ENCODE measurements around the gene REEP1.
"Not testable (repeated sequence)": the region's sequence is repeated elsewhere in the genome, so short reads cannot be mapped to it uniquely, and the experiment has no call there.

REEP1 gene

GRCh38 chr2:86235196-86235980 lies 102.0 kb downstream of the REEP1 start:
- Histone ChIP-seq H3K4me3 (ENCODE audit: low read length) (no peak overlapping the region), H3K27me3 (ENCODE audit: insufficient read depth, low read length) (no peaks in the 10 kb centered on the region)

DNA sequence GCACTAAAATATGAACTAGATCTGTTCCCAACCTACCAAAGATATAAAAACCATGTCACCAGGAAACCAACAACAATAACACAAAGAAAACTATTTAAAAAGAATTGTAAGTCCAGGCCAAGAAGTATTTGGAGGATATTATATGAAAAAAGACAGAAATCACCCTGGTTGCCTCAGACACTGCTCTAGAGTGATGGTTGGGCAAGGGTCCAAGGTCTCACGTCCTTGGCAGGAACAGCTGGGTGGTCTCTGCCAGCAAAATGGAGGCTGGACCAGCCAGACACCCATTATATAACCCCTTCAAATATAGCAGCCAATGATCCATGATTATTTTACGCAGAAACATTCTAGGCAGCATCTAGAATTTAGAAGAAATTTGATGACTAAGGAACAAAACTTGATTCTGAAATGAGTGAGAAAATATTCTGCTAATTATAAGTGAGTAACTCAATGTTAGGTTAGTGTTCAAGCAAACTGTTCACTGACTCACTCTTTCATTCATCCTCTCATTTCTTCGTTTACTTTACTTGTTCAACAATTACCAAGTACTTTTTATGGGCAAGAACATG lies 102.8 kb downstream of the REEP1 start:
- H3K36me3 ChIP-seq (ENCODE audit: insufficient read depth, low read depth, low read length): no peaks in the 10 kb centered on the region
- H3K9ac ChIP-seq (ENCODE audit: low read depth, low read length): no peak overlapping the region
- H3K4me1 ChIP-seq (ENCODE audit: insufficient read depth, low read length): no peaks in the 10 kb centered on the region
- no peaks in the 10 kb centered on the region for H3K9me3 ChIP-seq (ENCODE audit: insufficient read depth, low read depth, low read length)
- H3K27me3 ChIP-seq (ENCODE audit: insufficient read depth, low read length): no peaks in the 10 kb centered on the region
- no peak overlapping the region for H3K4me3 ChIP-seq (ENCODE audit: low read length)
- no peak overlapping the region for H3K27ac ChIP-seq (ENCODE audit: low read length)

More at GRCh38 chr2:86235196-86235980, 102.0 kb downstream of the REEP1 start:
- Histone ChIP-seq H3K36me3 (ENCODE audit: insufficient read depth, low read depth, low read length) (no peaks in the 10 kb centered on the region), H3K9me3 (ENCODE audit: insufficient read depth, low read depth, low read length) (no peaks in the 10 kb centered on the region), H3K9ac (ENCODE audit: low read depth, low read length) (no peak overlapping the region), H3K4me1 (ENCODE audit: insufficient read depth, low read length) (no peaks in the 10 kb centered on the region), H3K27ac (ENCODE audit: low read length) (no peak overlapping the region)

- Histone ChIP-seq H3K9ac (ENCODE audit: low read depth, low read length) (no peak overlapping the region), H3K36me3 (ENCODE audit: insufficient read depth, low read depth, low read length) (no peaks in the 10 kb centered on the region), H3K9me3 (ENCODE audit: insufficient read depth, low read depth, low read length) (no peaks in the 10 kb centered on the region), H3K4me1 (ENCODE audit: insufficient read depth, low read length) (no peaks in the 10 kb centered on the region), H3K27ac (ENCODE audit: low read length) (no peak overlapping the region), H3K27me3 (ENCODE audit: insufficient read depth, low read length) (no peaks in the 10 kb centered on the region), H3K4me3 (ENCODE audit: low read length) (no peak overlapping the region)
These were observed 104.0 kb downstream of the REEP1 start for GRCh38 chr2:86233436-86233835.

DNA sequence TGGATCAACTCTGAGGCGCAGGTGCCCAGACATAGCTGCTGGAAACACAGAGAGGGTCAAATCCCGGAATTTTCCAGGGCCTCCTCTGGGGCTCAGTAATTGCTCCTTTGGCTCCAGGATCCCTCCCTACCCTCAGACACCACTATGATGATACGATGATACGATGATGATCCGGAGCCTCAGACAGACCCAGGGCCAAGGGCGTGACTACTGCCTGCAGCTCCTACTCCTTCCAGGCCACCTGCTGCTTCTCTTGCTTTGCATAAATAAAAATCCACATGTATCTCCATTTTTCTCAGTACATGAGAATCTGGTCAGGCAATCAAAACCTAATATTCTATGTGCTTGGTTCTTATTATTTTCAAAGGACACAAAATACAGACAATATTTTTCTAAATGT lies 104.5 kb downstream of the REEP1 start:
- Histone ChIP-seq H3K9ac (ENCODE audit: low read depth, low read length) (no peak overlapping the region), H3K9me3 (ENCODE audit: insufficient read depth, low read depth, low read length) (no peaks in the 10 kb centered on the region)

DNA sequence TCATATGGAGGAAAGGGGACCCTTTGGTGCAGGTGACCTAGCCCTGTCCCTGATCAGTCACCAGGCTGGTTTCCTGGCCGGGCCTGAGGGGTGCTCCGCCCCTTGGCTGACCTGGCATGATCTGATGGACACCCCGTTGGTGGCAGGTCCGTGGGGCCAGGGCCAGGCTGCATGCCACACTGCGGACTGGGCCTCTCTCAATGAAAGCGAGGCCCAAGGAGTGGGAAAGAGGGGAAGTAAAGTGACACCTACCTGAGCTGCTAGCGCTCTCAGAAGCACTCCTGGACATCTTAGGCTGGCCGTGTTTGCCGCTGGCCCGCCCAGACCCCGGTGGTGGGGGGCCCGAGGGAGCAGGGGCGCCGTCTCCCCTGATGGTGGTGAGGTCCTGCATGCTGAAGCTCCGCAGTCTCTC lies 105.0 kb downstream of the REEP1 start:
- no peak overlapping the region for H3K27ac ChIP-seq (ENCODE audit: low read length)
- no peak overlapping the region for H3K4me3 ChIP-seq (ENCODE audit: low read length)
- no peaks in the 10 kb centered on the region for H3K4me1 ChIP-seq (ENCODE audit: insufficient read depth, low read length)
- H3K9ac ChIP-seq (ENCODE audit: low read depth, low read length): no peak overlapping the region
- no peaks in the 10 kb centered on the region for H3K27me3 ChIP-seq (ENCODE audit: insufficient read depth, low read length)
- H3K36me3 ChIP-seq (ENCODE audit: insufficient read depth, low read depth, low read length): no peaks in the 10 kb centered on the region
- no peaks in the 10 kb centered on the region for H3K9me3 ChIP-seq (ENCODE audit: insufficient read depth, low read depth, low read length)

More for the DNA sequence above, 104.5 kb downstream of the REEP1 start:
- Histone ChIP-seq H3K4me1 (ENCODE audit: insufficient read depth, low read length) (no peaks in the 10 kb centered on the region), H3K36me3 (ENCODE audit: insufficient read depth, low read depth, low read length) (no peaks in the 10 kb centered on the region), H3K27ac (ENCODE audit: low read length) (no peak overlapping the region), H3K27me3 (ENCODE audit: insufficient read depth, low read length) (no peaks in the 10 kb centered on the region), H3K4me3 (ENCODE audit: low read length) (no peak overlapping the region)

- no peaks in the 10 kb centered on the region for H3K27me3 ChIP-seq (ENCODE audit: insufficient read depth, low read length)
- H3K4me1 ChIP-seq (ENCODE audit: insufficient read depth, low read length): no peaks in the 10 kb centered on the region
- no peak overlapping the region for H3K4me3 ChIP-seq (ENCODE audit: low read length)
- H3K36me3 ChIP-seq (ENCODE audit: insufficient read depth, low read depth, low read length): no peaks in the 10 kb centered on the region
- H3K27ac ChIP-seq (ENCODE audit: low read length): no peak overlapping the region
- no peak overlapping the region for H3K9ac ChIP-seq (ENCODE audit: low read depth, low read length)
- H3K9me3 ChIP-seq (ENCODE audit: insufficient read depth, low read depth, low read length): no peaks in the 10 kb centered on the region
These were observed 105.6 kb downstream of the REEP1 start for GRCh38 chr2:86231680-86232372.

DNA sequence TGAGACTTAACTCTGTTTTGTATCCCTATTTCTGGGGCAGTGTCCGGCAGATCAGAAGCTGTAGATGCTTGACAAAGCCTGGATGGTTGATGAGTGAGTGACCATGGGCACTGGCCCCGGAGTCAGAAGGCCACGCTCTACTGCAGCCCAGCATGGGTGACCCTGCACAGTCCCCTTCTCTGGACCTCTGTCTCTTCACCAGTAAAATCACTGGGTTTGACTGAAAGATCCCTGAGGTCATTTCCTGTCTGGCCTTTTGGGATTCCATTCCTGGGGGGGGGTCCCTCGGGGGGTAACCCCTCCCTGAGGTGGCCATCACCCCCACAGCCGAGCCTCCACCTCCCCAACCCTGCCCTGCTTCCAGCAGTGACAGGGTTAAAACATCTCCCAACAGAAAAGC lies 106.5 kb downstream of the REEP1 start:
- no peak overlapping the region for H3K27ac ChIP-seq (ENCODE audit: low read length)
- H3K27me3 ChIP-seq (ENCODE audit: insufficient read depth, low read length): no peaks in the 10 kb centered on the region
- H3K9ac ChIP-seq (ENCODE audit: low read depth, low read length): no peak overlapping the region

DNA sequence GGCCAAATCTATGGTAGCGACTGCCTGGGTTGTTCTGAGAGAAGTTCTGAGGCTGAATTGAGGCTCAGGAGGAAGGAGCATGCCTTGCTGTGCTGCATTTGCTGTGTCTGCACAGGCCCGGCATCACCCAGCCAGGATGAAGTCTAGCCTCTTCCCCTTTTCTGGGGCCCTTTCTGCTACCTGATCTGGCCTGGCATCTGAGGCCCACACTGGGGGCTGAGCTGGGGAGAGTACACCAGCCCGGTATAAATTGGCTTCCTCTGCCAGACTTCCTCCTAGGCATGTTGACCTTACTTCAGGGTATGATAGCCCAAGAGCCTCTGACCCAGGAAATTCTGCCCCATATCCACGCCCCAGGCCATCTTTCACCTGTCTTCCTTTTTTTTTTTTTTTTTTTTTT lies 108.2 kb downstream of the REEP1 start:
- no peak overlapping the region for H3K27ac ChIP-seq (ENCODE audit: low read length)

More for the DNA sequence above, 106.5 kb downstream of the REEP1 start:
- Histone ChIP-seq H3K4me1 (ENCODE audit: insufficient read depth, low read length) (no peaks in the 10 kb centered on the region), H3K4me3 (ENCODE audit: low read length) (no peak overlapping the region), H3K9me3 (ENCODE audit: insufficient read depth, low read depth, low read length) (no peaks in the 10 kb centered on the region), H3K36me3 (ENCODE audit: insufficient read depth, low read depth, low read length) (no peaks in the 10 kb centered on the region)

GRCh38 chr2:86228574-86228973 lies 108.9 kb downstream of the REEP1 start:
- H3K36me3 ChIP-seq (ENCODE audit: insufficient read depth, low read depth, low read length); H3K4me1 ChIP-seq (ENCODE audit: insufficient read depth, low read length); H3K4me3 ChIP-seq (ENCODE audit: low read length); H3K27me3 ChIP-seq (ENCODE audit: insufficient read depth, low read length); H3K9ac ChIP-seq (ENCODE audit: low read depth, low read length); H3K27ac ChIP-seq (ENCODE audit: low read length); H3K9me3 ChIP-seq (ENCODE audit: insufficient read depth, low read depth, low read length): not testable (repeated sequence)

More for the DNA sequence above, 108.2 kb downstream of the REEP1 start:
- no peaks in the 10 kb centered on the region for H3K4me1 ChIP-seq (ENCODE audit: insufficient read depth, low read length)
- no peak overlapping the region for H3K4me3 ChIP-seq (ENCODE audit: low read length)
- no peaks in the 10 kb centered on the region for H3K9me3 ChIP-seq (ENCODE audit: insufficient read depth, low read depth, low read length)
- H3K27me3 ChIP-seq (ENCODE audit: insufficient read depth, low read length): no peaks in the 10 kb centered on the region
- no peak overlapping the region for H3K9ac ChIP-seq (ENCODE audit: low read depth, low read length)
- H3K36me3 ChIP-seq (ENCODE audit: insufficient read depth, low read depth, low read length): no peaks in the 10 kb centered on the region

GRCh38 chr2:86227685-86228084 lies 109.7 kb downstream of the REEP1 start:
- H3K36me3 ChIP-seq (ENCODE audit: insufficient read depth, low read depth, low read length): no peaks in the 10 kb centered on the region

GRCh38 chr2:86226636-86227520 lies 110.5 kb downstream of the REEP1 start:
- Histone ChIP-seq H3K9me3 (ENCODE audit: insufficient read depth, low read depth, low read length) (no peaks in the 10 kb centered on the region), H3K4me1 (ENCODE audit: insufficient read depth, low read length) (peaks cover 4% of the 10 kb centered on the region; the same call in 1 of the 2 replicates), H3K4me3 (ENCODE audit: low read length) (no peak overlapping the region), H3K36me3 (ENCODE audit: insufficient read depth, low read depth, low read length) (no peaks in the 10 kb centered on the region), H3K27ac (ENCODE audit: low read length) (no peak overlapping the region), H3K9ac (ENCODE audit: low read depth, low read length) (no peak overlapping the region), H3K27me3 (ENCODE audit: insufficient read depth, low read length) (no peaks in the 10 kb centered on the region)

More at GRCh38 chr2:86227685-86228084, 109.7 kb downstream of the REEP1 start:
- H3K27me3 ChIP-seq (ENCODE audit: insufficient read depth, low read length): no peaks in the 10 kb centered on the region
- H3K4me3 ChIP-seq (ENCODE audit: low read length): no peak overlapping the region
- no peak overlapping the region for H3K9ac ChIP-seq (ENCODE audit: low read depth, low read length)
- H3K9me3 ChIP-seq (ENCODE audit: insufficient read depth, low read depth, low read length): no peaks in the 10 kb centered on the region
- peaks cover 3% of the 10 kb centered on the region; the same call in 1 of the 2 replicates for H3K4me1 ChIP-seq (ENCODE audit: insufficient read depth, low read length)
- no peak overlapping the region for H3K27ac ChIP-seq (ENCODE audit: low read length)

Data from iPS-20b (cell line).